Measurements from ENCODE around the gene CDKAL1.

- no peak for TF ChIP-seq FOXM1 (IDR thresholded peaks at IDR 0.05; ENCODE audit: borderline replicate concordance, low read depth)
- TF ChIP-seq CREB1 (IDR thresholded peaks at IDR 0.05; ENCODE audit: low read depth) = no peak
- no peak for TF ChIP-seq EP300 (IDR thresholded peaks at IDR 0.05; ENCODE audit: borderline replicate concordance)
- TF ChIP-seq, protein P1, sequence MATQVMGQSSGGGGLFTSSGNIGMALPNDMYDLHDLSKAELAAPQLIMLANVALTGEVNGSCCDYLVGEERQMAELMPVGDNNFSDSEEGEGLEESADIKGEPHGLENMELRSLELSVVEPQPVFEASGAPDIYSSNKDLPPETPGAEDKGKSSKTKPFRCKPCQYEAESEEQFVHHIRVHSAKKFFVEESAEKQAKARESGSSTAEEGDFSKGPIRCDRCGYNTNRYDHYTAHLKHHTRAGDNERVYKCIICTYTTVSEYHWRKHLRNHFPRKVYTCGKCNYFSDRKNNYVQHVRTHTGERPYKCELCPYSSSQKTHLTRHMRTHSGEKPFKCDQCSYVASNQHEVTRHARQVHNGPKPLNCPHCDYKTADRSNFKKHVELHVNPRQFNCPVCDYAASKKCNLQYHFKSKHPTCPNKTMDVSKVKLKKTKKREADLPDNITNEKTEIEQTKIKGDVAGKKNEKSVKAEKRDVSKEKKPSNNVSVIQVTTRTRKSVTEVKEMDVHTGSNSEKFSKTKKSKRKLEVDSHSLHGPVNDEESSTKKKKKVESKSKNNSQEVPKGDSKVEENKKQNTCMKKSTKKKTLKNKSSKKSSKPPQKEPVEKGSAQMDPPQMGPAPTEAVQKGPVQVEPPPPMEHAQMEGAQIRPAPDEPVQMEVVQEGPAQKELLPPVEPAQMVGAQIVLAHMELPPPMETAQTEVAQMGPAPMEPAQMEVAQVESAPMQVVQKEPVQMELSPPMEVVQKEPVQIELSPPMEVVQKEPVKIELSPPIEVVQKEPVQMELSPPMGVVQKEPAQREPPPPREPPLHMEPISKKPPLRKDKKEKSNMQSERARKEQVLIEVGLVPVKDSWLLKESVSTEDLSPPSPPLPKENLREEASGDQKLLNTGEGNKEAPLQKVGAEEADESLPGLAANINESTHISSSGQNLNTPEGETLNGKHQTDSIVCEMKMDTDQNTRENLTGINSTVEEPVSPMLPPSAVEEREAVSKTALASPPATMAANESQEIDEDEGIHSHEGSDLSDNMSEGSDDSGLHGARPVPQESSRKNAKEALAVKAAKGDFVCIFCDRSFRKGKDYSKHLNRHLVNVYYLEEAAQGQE (IDR thresholded peaks at IDR 0.05; ENCODE audit: low read depth) = no peak
- no peak for TF ChIP-seq TCF12 (IDR thresholded peaks at IDR 0.05; ENCODE audit: low read depth)
- no peak for TF ChIP-seq TAF1 (IDR thresholded peaks at IDR 0.05; ENCODE audit: low read depth)
Observed at GRCh38 chr6:21190701-21191100, 656.4 kb downstream of the CDKAL1 start.
